Neural progenitor cell (in vitro differentiated cells): ENCODE data around the gene AGO3. TPM values are rescaled to one million over a fixed set of nuclear protein-coding genes. Genes with fewer than 3 reads are reported as not detected.

Source experiments
- DNase-seq: peaks from one replicate; pipeline ENCODE4 v3.0.0-alpha.2; 2016; ENCODE audit warnings: low spot score
- H2AFZ ChIP-seq: fragments of 200-600 bp; sonication (generic); replicated peaks from 2 replicates; pipeline ENCODE4 v1.6.1; 2016; ENCODE audit warnings: antibody characterized with exemption
- H3F3A ChIP-seq: fragments of 200-600 bp; sonication (generic); 2 replicates; pipeline ENCODE4 v1.6.1; 2016; ENCODE audit warnings: antibody characterized with exemption, low read depth
- H3K27ac ChIP-seq: fragments of 200-600 bp; sonication (generic); 2 replicates; pipeline ENCODE4 v1.5.1; 2016; ENCODE audit warnings: mild to moderate bottlenecking
- H3K27me3 ChIP-seq: fragments of 200-600 bp; sonication (generic); 2 replicates; pipeline ENCODE4 v1.6.1; 2016; ENCODE audit warnings: mild to moderate bottlenecking, moderate library complexity
- H3K36me3 ChIP-seq: fragments of 200-600 bp; sonication (generic); 2 replicates; pipeline ENCODE4 v1.5.1; 2016
- H3K4me1 ChIP-seq: fragments of 200-600 bp; sonication (generic); 2 replicates; pipeline ENCODE4 v1.6.1; 2016; ENCODE audit warnings: mixed run types
- H3K4me2 ChIP-seq: fragments of 200-600 bp; sonication (generic); 2 replicates; pipeline ENCODE4 v1.6.1; 2016
- H3K4me3 ChIP-seq: fragments of 200-600 bp; sonication (generic); 2 replicates; pipeline ENCODE4 v1.5.1; 2016
- H3K79me2 ChIP-seq: fragments of 200-600 bp; sonication (generic); 2 replicates; pipeline ENCODE4 v1.6.1; 2016; ENCODE audit warnings: low read depth
- H3K9ac ChIP-seq: fragments of 200-600 bp; sonication (generic); 2 replicates; pipeline ENCODE4 v1.6.1; 2016
- H3K9me3 ChIP-seq: fragments of 200-600 bp; sonication (generic); 2 replicates; pipeline ENCODE4 v1.5.1; 2016; ENCODE audit warnings: low read depth
- H4K20me1 ChIP-seq: fragments of 200-600 bp; sonication (generic); 2 replicates; pipeline ENCODE4 v1.6.1; 2016; ENCODE audit warnings: low read depth
- H3K27ac Mint-ChIP-seq: 3 replicates; pipeline ENCODE4 v1.8.0; 2021; ENCODE audit warnings: mixed read lengths
- H3K27me3 Mint-ChIP-seq: 2 replicates; pipeline ENCODE4 v1.8.0; 2022; ENCODE audit warnings: low read depth, mild to moderate bottlenecking, inconsistent platforms, moderate library complexity, mixed read lengths; ENCODE audit not compliant: insufficient read depth
- H3K36me3 Mint-ChIP-seq: 3 replicates; pipeline ENCODE4 v1.8.0; 2021; ENCODE audit warnings: mixed read lengths
- H3K4me1 Mint-ChIP-seq: 3 replicates; pipeline ENCODE4 v1.8.0; 2021; ENCODE audit warnings: mixed read lengths
- H3K4me3 Mint-ChIP-seq: 3 replicates; pipeline ENCODE4 v1.8.0; 2021; ENCODE audit warnings: mild to moderate bottlenecking, moderate library complexity, mixed read lengths
- H3K9me3 Mint-ChIP-seq: 3 replicates; pipeline ENCODE4 v1.8.0; 2020; ENCODE audit warnings: mixed read lengths
- EZH2 ChIP-seq: fragments of 200-600 bp; sonication (generic); IDR thresholded peaks from 2 replicates; pipeline ENCODE4 v1.6.1; 2017; ENCODE audit warnings: antibody characterized with exemption, mild to moderate bottlenecking, moderate library complexity
- EZH2phosphoT487 ChIP-seq: fragments of 200-600 bp; sonication (generic); IDR thresholded peaks from 2 replicates; pipeline ENCODE4 v1.6.1; 2017; ENCODE audit warnings: antibody characterized with exemption
- total RNA-seq: library from RNA; depleted of rRNA; stranded (reverse); fragments of >200 nt; gene quantifications from 2 replicates; pipeline ENCODE4 v1.2.3, GENCODE V29; 2015; ENCODE audit warnings: low replicate concordance
- TF ChIP-seq, protein P1 (sequence below): fragments of 200-600 bp; sonication (generic); IDR thresholded peaks from 2 replicates; pipeline ENCODE4 v1.5.1; 2017; ENCODE audit warnings: antibody characterized with exemption, mild to moderate bottlenecking

Gene AGO3
- total RNA-seq, 1 donor from 2014 or later, result 45.2 TPM

DNA sequence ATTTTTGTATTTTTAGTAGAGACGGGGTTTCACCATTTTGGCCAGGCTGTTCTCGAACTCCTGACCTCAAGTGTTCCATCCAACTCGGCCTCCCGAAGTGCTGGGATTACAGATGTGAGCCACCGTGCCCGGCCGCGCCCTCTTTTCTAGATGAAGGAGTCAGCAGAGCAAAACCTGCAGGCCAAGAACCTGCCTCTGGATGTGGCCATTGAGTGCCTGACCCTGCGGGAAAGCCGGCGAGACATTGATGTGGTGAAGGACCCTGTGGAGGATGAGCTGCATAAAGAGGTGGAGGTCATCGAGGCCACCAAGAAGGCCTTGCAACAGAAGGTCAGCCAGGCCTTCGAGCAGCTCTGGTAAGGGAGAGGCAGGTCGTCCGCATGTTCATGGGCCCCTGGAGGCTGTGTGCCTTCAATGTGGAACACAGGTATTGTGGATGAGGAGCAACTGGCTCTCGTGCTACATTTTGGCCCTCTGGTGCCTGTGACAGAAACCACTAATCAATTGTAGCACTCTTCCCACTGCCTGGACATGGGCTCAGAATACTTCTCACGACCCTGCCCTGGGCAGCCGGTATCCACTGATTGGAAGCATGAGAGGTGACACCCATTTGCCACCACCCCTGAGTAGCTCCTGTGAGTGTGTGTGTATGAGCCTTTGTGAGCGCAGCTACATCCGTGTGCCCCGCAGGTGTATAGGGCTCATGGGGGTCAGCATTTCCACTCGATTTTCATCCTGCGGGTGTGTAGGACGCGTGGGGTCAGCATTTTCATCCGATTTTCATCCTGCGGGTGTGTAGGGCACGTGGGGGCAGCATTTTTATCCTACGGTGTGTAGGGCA lies 155.0 kb downstream of the AGO3 start:
- no peak overlapping the region for H3K9ac ChIP-seq
- Mint-ChIP-seq H3K9me3 (peaks cover 2% of the 10 kb centered on the region), H3K4me1 (peaks cover 45% of the 10 kb centered on the region), H3K27me3 (peaks cover 8% of the 10 kb centered on the region), H3K27ac (peak overlapping the region; percentile 76), H3K4me3 (peak overlapping the region; percentile 53), H3K36me3 (peaks cover 12% of the 10 kb centered on the region)
- H3K79me2 ChIP-seq, result peaks cover 21% of the 10 kb centered on the region
- H2AFZ ChIP-seq, result no peak overlapping the region
- H3K4me1 ChIP-seq, result peaks cover 11% of the 10 kb centered on the region
- no peak overlapping the region for H3K27ac ChIP-seq
- H3K36me3 ChIP-seq, result no peaks in the 10 kb centered on the region
- H3K27me3 ChIP-seq, result no peaks in the 10 kb centered on the region
- peaks cover 10% of the 10 kb centered on the region for H4K20me1 ChIP-seq
- TF ChIP-seq, protein P1, sequence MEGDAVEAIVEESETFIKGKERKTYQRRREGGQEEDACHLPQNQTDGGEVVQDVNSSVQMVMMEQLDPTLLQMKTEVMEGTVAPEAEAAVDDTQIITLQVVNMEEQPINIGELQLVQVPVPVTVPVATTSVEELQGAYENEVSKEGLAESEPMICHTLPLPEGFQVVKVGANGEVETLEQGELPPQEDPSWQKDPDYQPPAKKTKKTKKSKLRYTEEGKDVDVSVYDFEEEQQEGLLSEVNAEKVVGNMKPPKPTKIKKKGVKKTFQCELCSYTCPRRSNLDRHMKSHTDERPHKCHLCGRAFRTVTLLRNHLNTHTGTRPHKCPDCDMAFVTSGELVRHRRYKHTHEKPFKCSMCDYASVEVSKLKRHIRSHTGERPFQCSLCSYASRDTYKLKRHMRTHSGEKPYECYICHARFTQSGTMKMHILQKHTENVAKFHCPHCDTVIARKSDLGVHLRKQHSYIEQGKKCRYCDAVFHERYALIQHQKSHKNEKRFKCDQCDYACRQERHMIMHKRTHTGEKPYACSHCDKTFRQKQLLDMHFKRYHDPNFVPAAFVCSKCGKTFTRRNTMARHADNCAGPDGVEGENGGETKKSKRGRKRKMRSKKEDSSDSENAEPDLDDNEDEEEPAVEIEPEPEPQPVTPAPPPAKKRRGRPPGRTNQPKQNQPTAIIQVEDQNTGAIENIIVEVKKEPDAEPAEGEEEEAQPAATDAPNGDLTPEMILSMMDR, result no peak
- TF ChIP-seq EZH2 (no peak), EZH2phosphoT487 (no peak)
- no peak overlapping the region for H3K4me3 ChIP-seq
- no peaks in the 10 kb centered on the region for H3K9me3 ChIP-seq
- no peak for DNase-seq
- no peak overlapping the region for H3K4me2 ChIP-seq
- H3F3A ChIP-seq, result peaks cover 13% of the 10 kb centered on the region

DNA sequence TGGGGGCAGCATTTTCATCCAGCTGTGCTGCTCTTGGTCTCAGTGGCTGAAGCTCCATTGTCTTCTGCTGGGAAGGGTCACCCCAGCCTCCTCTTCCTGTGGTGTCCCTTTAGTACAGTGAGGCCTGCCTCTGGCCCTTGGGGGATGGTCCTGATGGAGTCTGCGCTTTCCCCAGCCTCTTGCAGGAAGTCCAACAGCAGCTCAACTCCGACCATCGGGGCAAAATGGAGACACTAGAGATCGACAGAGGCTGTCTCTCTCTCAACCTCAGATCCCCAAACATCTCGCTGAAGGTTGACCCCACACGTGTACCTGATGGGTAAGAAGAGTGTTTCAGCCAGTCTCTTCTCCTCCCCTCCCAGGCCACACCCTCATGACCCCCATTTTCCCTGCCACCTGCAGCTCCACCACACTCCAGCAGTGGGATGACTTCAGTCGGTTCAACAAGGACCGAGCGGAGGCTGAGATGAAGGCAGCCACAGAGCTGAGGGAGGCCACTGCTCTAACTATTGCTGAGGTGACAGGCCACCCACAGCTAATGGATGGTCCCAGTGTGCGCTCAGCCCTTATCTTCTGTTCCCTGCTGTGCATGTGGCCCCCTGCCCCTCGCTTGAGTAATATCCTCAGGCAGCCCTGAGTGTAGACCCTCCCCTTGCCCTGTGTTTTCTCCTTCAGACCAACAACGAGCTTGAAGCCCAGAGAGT lies 155.8 kb downstream of the AGO3 start:
- H3K9me3 Mint-ChIP-seq, result peaks cover 2% of the 10 kb centered on the region
- DNase-seq, result no peak
- TF ChIP-seq EZH2 (no peak), EZH2phosphoT487 (no peak)
- TF ChIP-seq, protein P1, result no peak
- peaks cover 13% of the 10 kb centered on the region for H3K36me3 Mint-ChIP-seq
- Histone ChIP-seq H3K9ac (no peak overlapping the region), H4K20me1 (peaks cover 10% of the 10 kb centered on the region), H3K79me2 (peaks cover 22% of the 10 kb centered on the region), H3K27ac (no peak overlapping the region), H3K36me3 (no peaks in the 10 kb centered on the region), H3K27me3 (no peaks in the 10 kb centered on the region), H3F3A (peaks cover 13% of the 10 kb centered on the region), H2AFZ (no peak overlapping the region), H3K9me3 (no peaks in the 10 kb centered on the region), H3K4me3 (no peak overlapping the region), H3K4me1 (peaks cover 11% of the 10 kb centered on the region), H3K4me2 (no peak overlapping the region)
- peak overlapping the region; percentile 90 for H3K27ac Mint-ChIP-seq
- peaks cover 8% of the 10 kb centered on the region for H3K27me3 Mint-ChIP-seq
- peaks cover 45% of the 10 kb centered on the region for H3K4me1 Mint-ChIP-seq
- peak overlapping the region; percentile 72 for H3K4me3 Mint-ChIP-seq

DNA sequence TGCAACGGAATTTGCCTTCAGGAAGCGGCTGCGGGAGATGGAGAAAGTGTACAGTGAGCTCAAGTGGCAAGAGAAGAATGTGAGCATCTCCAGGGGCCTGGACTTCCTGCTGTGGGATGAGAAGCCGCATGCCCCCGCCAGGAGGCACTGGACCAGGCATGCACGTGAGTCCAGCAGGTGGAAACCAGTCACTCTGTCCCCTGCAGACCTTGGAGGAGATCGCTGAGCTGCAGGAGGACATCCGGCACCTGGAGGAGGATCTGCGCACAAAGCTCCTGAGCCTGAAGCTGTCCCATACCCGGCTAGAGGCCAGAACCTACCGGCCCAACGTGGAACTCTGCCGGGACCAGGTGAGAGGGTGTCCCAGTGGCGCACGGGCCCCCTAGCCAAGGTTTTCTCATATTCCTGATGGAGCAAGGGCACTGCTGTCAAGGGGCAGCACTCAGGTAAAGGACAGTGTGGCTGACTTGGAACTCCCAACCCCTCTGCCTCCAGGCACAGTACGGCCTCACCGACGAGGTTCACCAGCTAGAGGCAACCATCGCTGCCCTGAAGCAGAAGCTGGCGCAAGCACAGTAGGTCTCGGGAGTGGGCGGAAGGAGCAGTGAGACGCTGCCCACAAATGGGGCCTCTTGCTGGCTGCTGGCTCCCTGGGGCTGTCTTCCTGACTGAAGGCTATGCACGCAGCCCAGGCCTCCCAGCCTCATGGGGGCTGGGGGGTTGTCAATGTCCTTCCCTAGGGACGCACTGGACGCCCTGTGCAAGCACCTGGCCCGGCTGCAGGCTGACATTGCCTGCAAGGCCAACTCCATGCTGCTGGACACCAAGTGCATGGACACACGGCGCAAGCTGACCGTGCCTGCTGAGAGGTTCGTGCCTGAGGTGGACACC lies 156.6 kb downstream of the AGO3 start:
- DNase-seq, result no peak
- Histone ChIP-seq H3K27me3 (no peaks in the 10 kb centered on the region), H3K4me2 (no peak overlapping the region), H3K79me2 (peaks cover 22% of the 10 kb centered on the region), H3F3A (peaks cover 12% of the 10 kb centered on the region), H4K20me1 (peaks cover 10% of the 10 kb centered on the region), H3K36me3 (no peaks in the 10 kb centered on the region), H3K9ac (no peak overlapping the region), H3K27ac (no peak overlapping the region), H2AFZ (no peak overlapping the region), H3K4me3 (no peak overlapping the region), H3K9me3 (no peaks in the 10 kb centered on the region), H3K4me1 (peaks cover 11% of the 10 kb centered on the region)
- TF ChIP-seq EZH2 (no peak), EZH2phosphoT487 (no peak)
- TF ChIP-seq, protein P1, result no peak
- Mint-ChIP-seq H3K9me3 (peaks cover 2% of the 10 kb centered on the region), H3K27me3 (peaks cover 8% of the 10 kb centered on the region), H3K4me3 (peak overlapping the region; percentile 72), H3K4me1 (peaks cover 44% of the 10 kb centered on the region), H3K27ac (peak overlapping the region; percentile 90), H3K36me3 (peaks cover 17% of the 10 kb centered on the region)
